ENCODE data around the gene BGN. TPM values are rescaled to one million over a fixed set of nuclear protein-coding genes. Genes with fewer than 3 reads are reported as not detected.

The BGN gene
- total RNA-seq, 4 donors from 2014 or later = 1.1 to 50.7 (median 9.8) TPM

- Histone ChIP-seq H3K9me3 (no peaks in the 10 kb centered on the region), H3K4me3 (no peak overlapping the region), H3K4me1 (peaks cover 5 to 7% of the 10 kb centered on the region in 2 donors), H3K27ac (no peak overlapping the region), H3K36me3 (peaks cover 0 to 9% of the 10 kb centered on the region in 2 donors), H3K27me3 (no peaks in the 10 kb centered on the region)
- in situ Hi-C loops (cut with MboI; ENCODE audit: low sequenced_read_pairs in 4 of 4) (loop anchor here in 1 of 4 donors (25.0 kb wide), 1 partner anchor 519 kb away; no protein-coding TSS in a partner anchor), intact Hi-C loops (cut with DNase I; ENCODE audit: low total_unique reads) (no loop called here)
- ATAC-seq (peak; percentile 79 to 84), DNase-seq (peak; percentile 49 to 78)
- TF ChIP-seq CTCF (IDR thresholded peaks at IDR 0.05 in 4 of 5, conservative IDR thresholded peaks at IDR 0.05 in 1 of 5) (no peak), POLR2A (IDR thresholded peaks at IDR 0.05) (no peak)
These were observed 38.6 kb upstream of the BGN start for GRCh38 chrX:153456161-153456560.

- H3K4me3 ChIP-seq = no peak overlapping the region
- H3K27me3 ChIP-seq = no peaks in the 10 kb centered on the region
- intact Hi-C loops (cut with DNase I; ENCODE audit: low total_unique reads) (no loop called here), in situ Hi-C loops (cut with MboI; ENCODE audit: low sequenced_read_pairs in 4 of 4) (loop anchor here in 1 of 4 donors (25.0 kb wide), 1 partner anchor 519 kb away; no protein-coding TSS in a partner anchor)
- no peak for DNase-seq
- H3K9me3 ChIP-seq = no peaks in the 10 kb centered on the region
- no peak overlapping the region for H3K27ac ChIP-seq
- no peak for ATAC-seq
- no peak for TF ChIP-seq CTCF (IDR thresholded peaks at IDR 0.05 in 4 of 5, conservative IDR thresholded peaks at IDR 0.05 in 1 of 5)
- TF ChIP-seq POLR2A (IDR thresholded peaks at IDR 0.05) = no peak
- H3K36me3 ChIP-seq = peaks cover 0 to 9% of the 10 kb centered on the region in 2 donors
- peaks cover 5 to 7% of the 10 kb centered on the region in 2 donors for H3K4me1 ChIP-seq
These were observed 38.1 kb upstream of the BGN start for GRCh38 chrX:153456704-153457103.

DNA sequence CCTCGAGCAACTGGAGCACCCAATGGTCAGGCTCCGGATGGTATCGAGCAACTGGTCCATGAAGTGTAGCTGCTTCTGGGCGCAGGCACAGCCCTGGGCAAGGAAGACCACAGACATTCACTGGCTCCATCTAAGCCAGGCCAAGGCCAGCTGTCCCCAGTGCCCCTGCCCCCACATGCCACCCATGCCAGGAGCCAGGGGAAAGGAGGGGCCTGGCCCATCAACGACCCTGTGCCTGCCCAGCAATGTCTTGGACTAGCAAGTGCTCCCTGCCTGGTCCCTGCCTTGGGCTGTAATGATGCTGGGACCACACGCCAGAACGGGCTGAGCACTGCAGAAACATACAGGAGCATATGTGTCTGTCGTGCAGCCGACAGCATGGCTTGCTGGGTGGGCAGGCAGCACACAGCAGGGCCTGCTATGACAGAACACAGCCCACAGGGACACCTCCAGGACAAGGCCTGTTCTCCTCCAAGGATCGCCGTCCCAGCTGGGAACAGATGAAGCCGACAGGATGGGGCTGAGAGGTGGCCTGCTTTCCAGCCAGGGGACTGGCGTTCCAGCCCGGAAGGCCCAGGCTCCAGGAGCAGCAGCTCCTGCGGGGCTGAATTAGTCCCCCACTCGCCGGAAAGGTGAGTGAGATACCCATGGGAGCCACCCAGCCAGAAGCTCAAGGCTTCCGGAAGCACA, 37.5 kb upstream of the BGN start:
- no peak for ATAC-seq
- H3K36me3 ChIP-seq = peaks cover 0 to 9% of the 10 kb centered on the region in 2 donors
- DNase-seq = no peak
- H3K4me1 ChIP-seq = peaks cover 5 to 7% of the 10 kb centered on the region in 2 donors
- intact Hi-C loops (cut with DNase I; ENCODE audit: low total_unique reads) = no loop called here
- in situ Hi-C loops (cut with MboI; ENCODE audit: low sequenced_read_pairs in 4 of 4) = loop anchor here in 1 of 4 donors (25.0 kb wide), 1 partner anchor 520 kb away; no protein-coding TSS in a partner anchor
- H3K27ac ChIP-seq = no peak overlapping the region
- H3K4me3 ChIP-seq = no peak overlapping the region
- no peaks in the 10 kb centered on the region for H3K27me3 ChIP-seq
- TF ChIP-seq CTCF (IDR thresholded peaks at IDR 0.05 in 4 of 5, conservative IDR thresholded peaks at IDR 0.05 in 1 of 5) = no peak
- no peak for TF ChIP-seq POLR2A (IDR thresholded peaks at IDR 0.05)
- H3K9me3 ChIP-seq = no peaks in the 10 kb centered on the region

- H3K4me1 ChIP-seq = peaks cover 5 to 7% of the 10 kb centered on the region in 2 donors
- in situ Hi-C loops (cut with MboI; ENCODE audit: low sequenced_read_pairs in 4 of 4) = loop anchor here in 1 of 4 donors (25.0 kb wide), 1 partner anchor 521 kb away; no protein-coding TSS in a partner anchor
- intact Hi-C loops (cut with DNase I; ENCODE audit: low total_unique reads) = no loop called here
- no peak overlapping the region for H3K4me3 ChIP-seq
- H3K36me3 ChIP-seq = peaks cover 0 to 9% of the 10 kb centered on the region in 2 donors
- H3K9me3 ChIP-seq = no peaks in the 10 kb centered on the region
- ATAC-seq = no peak
- H3K27me3 ChIP-seq = no peaks in the 10 kb centered on the region
- DNase-seq = no peak
- TF ChIP-seq CTCF (IDR thresholded peaks at IDR 0.05 in 4 of 5, conservative IDR thresholded peaks at IDR 0.05 in 1 of 5) (no peak), POLR2A (IDR thresholded peaks at IDR 0.05) (no peak)
- no peak overlapping the region for H3K27ac ChIP-seq
These were observed 36.8 kb upstream of the BGN start for GRCh38 chrX:153457827-153458466.

Data from gastrocnemius medialis (tissue), 4 donors.